DND-41 (cell line): ENCODE results near the gene C2CD3.

ENCODE experiments used
- ATAC-seq: fragments of 200-7000 bp; cut with Tn5 transposase; 3 replicates; pipeline ENCODE4 v1.9.1; 2021; ENCODE audit warnings: low read depth; ENCODE audit not compliant: insufficient read depth
- DNase-seq: peaks from one replicate; pipeline ENCODE4 v3.0.0-alpha.2; 2020
- H2AFZ ChIP-seq: 2 replicates; pipeline ENCODE4 v1.6.0; 2012; ENCODE audit warnings: low read depth, low read length
- H3K27ac ChIP-seq: 2 replicates; pipeline ENCODE4 v1.5.1; 2012; ENCODE audit warnings: low read length, inconsistent platforms
- H3K27me3 ChIP-seq: fragments of 200-600 bp; sonication (generic); 2 replicates; pipeline ENCODE4 v1.6.0; 2012; ENCODE audit warnings: low read length, mild to moderate bottlenecking, inconsistent platforms; ENCODE audit not compliant: insufficient read depth, poor library complexity
- H3K36me3 ChIP-seq: 2 replicates; pipeline ENCODE4 v1.5.1; 2012; ENCODE audit warnings: low read length, inconsistent platforms; ENCODE audit not compliant: insufficient read depth
- H3K4me1 ChIP-seq: 2 replicates; pipeline ENCODE4 v1.5.1; 2012; ENCODE audit warnings: mild to moderate bottlenecking, low read length; ENCODE audit not compliant: insufficient read depth
- H3K4me2 ChIP-seq: 2 replicates; pipeline ENCODE4 v1.6.0; 2012; ENCODE audit warnings: mild to moderate bottlenecking, moderate library complexity, low read length, inconsistent platforms; ENCODE audit not compliant: insufficient read depth
- H3K4me3 ChIP-seq, 2 experiments: fragments of 200-600 bp in 1 of 2; shearing (Covaris generic) in 1 of 2; 2 replicates each; pipeline ENCODE4 v1.5.1; 2012 to 2016; ENCODE audit warnings: inconsistent platforms in 2 of 2, low read length in 2 of 2, mild to moderate bottlenecking in 2 of 2, low read depth in 1 of 2, moderate library complexity in 1 of 2
- H3K79me2 ChIP-seq: 2 replicates; pipeline ENCODE4 v1.6.0; 2012; ENCODE audit warnings: low read length, inconsistent platforms; ENCODE audit not compliant: insufficient read depth
- H3K9ac ChIP-seq: 2 replicates; pipeline ENCODE4 v1.6.0; 2012; ENCODE audit warnings: low read depth, mild to moderate bottlenecking, inconsistent platforms, low read length, moderate library complexity
- H3K9me3 ChIP-seq: 2 replicates; pipeline ENCODE4 v1.5.1; 2012; ENCODE audit warnings: low read length, moderate library complexity, mild to moderate bottlenecking, inconsistent platforms; ENCODE audit not compliant: insufficient read depth, severe bottlenecking
- H4K20me1 ChIP-seq: 2 replicates; pipeline ENCODE4 v1.6.0; 2012; ENCODE audit warnings: low read length; ENCODE audit not compliant: insufficient read depth
- EZH2 ChIP-seq: IDR thresholded peaks from 3 replicates; pipeline ENCODE4 v1.6.1; 2012; ENCODE audit warnings: borderline replicate concordance, low read depth, mild to moderate bottlenecking, moderate library complexity, low read length, inconsistent platforms; ENCODE audit not compliant: severe bottlenecking
- TF ChIP-seq, protein P1 (sequence below): IDR thresholded peaks from 2 replicates; pipeline ENCODE4 v1.5.1; 2012; ENCODE audit warnings: borderline replicate concordance, low read length, moderate library complexity, mild to moderate bottlenecking; ENCODE audit not compliant: poor library complexity, severe bottlenecking; ENCODE audit errors: extremely low read depth

C2CD3 gene

DNA sequence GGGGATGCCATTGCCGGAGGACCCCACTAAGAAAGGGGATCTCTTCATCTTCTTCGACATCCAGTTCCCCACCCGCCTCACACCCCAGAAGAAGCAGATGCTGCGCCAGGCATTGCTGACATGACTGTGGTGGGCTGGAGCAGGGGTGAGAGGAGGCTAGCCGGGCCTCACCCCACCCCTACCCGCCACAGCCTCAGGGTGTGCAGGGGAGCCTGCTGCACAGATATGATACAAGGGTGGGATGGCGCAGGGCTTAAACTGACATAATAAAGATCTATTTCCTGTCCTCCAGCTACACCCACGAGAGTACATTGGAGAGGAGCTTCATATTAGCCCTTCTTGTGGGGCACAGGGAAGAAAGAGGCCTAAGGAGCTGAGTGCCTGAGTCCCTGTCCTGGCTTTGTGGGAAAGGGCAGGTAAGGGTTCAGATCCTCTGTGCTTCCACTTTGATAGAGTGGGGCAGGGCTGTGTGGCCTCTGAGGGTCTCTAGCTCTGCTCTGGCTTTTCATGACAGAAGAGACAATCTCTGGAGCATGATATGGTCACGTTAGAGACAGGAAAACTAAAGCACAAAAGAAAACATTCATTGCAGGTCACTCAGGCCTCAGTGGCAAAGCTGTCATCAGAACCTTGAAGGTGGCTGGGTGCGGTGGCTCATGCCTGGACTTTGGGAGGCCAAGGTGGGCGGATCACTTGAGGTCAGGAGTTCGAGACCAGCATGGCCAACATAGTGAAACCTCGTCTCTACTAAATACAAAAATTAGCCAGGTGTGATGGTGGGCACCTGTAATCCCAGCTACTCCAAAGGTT, 200.6 kb downstream of the C2CD3 start:
- Histone ChIP-seq H4K20me1 (peaks cover 8% of the 10 kb centered on the region; the same call in 1 of the 2 replicates), H3K27me3 (no peaks in the 10 kb centered on the region), H3K79me2 (no peaks in the 10 kb centered on the region), H3K9me3 (no peaks in the 10 kb centered on the region), H3K36me3 (peaks cover 14% of the 10 kb centered on the region), H3K4me3 (no peak overlapping the region), H3K4me2 (no peak overlapping the region), H3K4me1 (peaks cover 17% of the 10 kb centered on the region; the same call in 1 of the 2 replicates), H2AFZ (no peak overlapping the region), H3K27ac (no peak overlapping the region), H3K9ac (no peak overlapping the region)
- ATAC-seq: peak; percentile 56
- DNase-seq: peak; percentile 52
- TF ChIP-seq, protein P1, sequence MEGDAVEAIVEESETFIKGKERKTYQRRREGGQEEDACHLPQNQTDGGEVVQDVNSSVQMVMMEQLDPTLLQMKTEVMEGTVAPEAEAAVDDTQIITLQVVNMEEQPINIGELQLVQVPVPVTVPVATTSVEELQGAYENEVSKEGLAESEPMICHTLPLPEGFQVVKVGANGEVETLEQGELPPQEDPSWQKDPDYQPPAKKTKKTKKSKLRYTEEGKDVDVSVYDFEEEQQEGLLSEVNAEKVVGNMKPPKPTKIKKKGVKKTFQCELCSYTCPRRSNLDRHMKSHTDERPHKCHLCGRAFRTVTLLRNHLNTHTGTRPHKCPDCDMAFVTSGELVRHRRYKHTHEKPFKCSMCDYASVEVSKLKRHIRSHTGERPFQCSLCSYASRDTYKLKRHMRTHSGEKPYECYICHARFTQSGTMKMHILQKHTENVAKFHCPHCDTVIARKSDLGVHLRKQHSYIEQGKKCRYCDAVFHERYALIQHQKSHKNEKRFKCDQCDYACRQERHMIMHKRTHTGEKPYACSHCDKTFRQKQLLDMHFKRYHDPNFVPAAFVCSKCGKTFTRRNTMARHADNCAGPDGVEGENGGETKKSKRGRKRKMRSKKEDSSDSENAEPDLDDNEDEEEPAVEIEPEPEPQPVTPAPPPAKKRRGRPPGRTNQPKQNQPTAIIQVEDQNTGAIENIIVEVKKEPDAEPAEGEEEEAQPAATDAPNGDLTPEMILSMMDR: no peak
- no peak for TF ChIP-seq EZH2

DNA sequence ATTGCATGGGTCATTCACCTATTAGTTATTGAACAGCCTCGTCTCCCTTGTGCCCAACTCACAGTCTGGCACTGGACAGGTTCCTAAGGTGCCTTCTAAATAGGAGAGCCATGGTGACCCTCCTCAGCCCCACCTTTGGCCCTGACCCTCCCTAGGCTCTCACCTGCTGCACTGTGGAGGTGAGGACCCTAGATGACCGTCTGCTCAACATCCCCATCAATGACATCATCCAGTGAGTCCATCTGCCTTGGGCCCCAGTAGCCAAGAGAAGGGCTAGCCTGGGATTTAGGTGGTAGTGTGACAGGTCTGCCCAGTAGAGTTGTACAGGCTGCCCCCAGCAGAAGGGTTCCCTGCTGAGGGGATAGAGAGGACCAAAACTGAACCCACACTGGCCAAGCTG, 201.7 kb downstream of the C2CD3 start:
- Histone ChIP-seq H3K27me3 (no peaks in the 10 kb centered on the region), H3K27ac (no peak overlapping the region)

DNA sequence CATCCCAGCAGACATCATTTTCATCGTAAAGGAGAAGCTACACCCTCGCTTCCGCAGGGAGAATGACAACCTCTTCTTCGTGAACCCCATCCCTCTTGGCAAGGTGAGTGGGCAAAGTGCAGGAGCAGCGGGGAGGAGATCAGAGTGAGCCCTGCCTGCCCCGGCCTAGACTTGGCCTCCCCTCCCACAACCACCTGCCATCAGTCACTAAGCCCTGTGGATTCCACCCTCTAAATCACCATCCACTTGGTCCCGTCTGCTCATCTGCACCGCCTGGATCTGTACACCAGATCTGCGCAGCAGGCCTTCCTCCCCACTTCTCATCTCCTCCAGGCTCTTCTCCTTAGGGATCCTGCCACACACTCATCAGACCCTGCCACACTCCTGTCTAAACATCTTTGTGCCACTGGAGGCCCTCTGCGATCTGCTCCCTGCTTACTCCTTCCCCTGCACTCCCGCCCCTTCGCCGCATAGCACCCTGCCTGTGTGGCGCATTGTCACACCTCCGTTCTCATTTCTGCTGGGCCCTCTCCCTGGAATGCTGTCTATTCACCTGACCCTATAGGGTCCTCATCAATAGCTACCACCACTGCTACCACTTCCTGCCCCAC, 202.3 kb downstream of the C2CD3 start:
- no peak overlapping the region for H3K4me2 ChIP-seq
- no peaks in the 10 kb centered on the region for H3K27me3 ChIP-seq
- H3K27ac ChIP-seq: no peak overlapping the region
- no peak for DNase-seq
- no peak overlapping the region for H2AFZ ChIP-seq
- H4K20me1 ChIP-seq: no peaks in the 10 kb centered on the region
- no peak for ATAC-seq
- TF ChIP-seq, protein P1: no peak
- TF ChIP-seq EZH2: no peak
- H3K36me3 ChIP-seq: no peaks in the 10 kb centered on the region
- H3K4me3 ChIP-seq: no peak overlapping the region
- peaks cover 13% of the 10 kb centered on the region for H3K4me1 ChIP-seq
- H3K79me2 ChIP-seq: no peaks in the 10 kb centered on the region
- H3K9ac ChIP-seq: no peak overlapping the region
- H3K9me3 ChIP-seq: no peaks in the 10 kb centered on the region

More for the DNA sequence above, 201.7 kb downstream of the C2CD3 start:
- Histone ChIP-seq H3K4me1 (peaks cover 13% of the 10 kb centered on the region), H3K79me2 (no peaks in the 10 kb centered on the region), H3K36me3 (peaks cover 3% of the 10 kb centered on the region), H3K4me2 (no peak overlapping the region), H2AFZ (no peak overlapping the region), H4K20me1 (peaks cover 2% of the 10 kb centered on the region; the same call in 1 of the 2 replicates), H3K4me3 (no peak overlapping the region), H3K9me3 (no peaks in the 10 kb centered on the region), H3K9ac (no peak overlapping the region)
- ATAC-seq (no peak), DNase-seq (no peak)
- TF ChIP-seq, protein P1: no peak
- TF ChIP-seq EZH2: no peak
